Measurements from ENCODE around the gene SPTA1.

Gene SPTA1

GRCh38 chr1:158686111-158687009 is at the start of gene SPTA1:
Gene SPTA1, minus strand, starts transcription at chr1:158686715. Its CDS starts 198 bp downstream, at chr1:158686517.
- Histone ChIP-seq H3K27me3 (ENCODE audit: control insufficient read depth, insufficient read depth, low read length) (no peaks in the 10 kb centered on the region), H3K4me1 (ENCODE audit: control insufficient read depth, insufficient read depth, low read length) (no peaks in the 10 kb centered on the region), H3K9me3 (ENCODE audit: control insufficient read depth, insufficient read depth, low read length) (no peaks in the 10 kb centered on the region), H3K9ac (ENCODE audit: low read depth, low read length) (no peak within 1 kb of the TSS), H3K27ac (ENCODE audit: low read depth, low read length) (no peak within 1 kb of the TSS), H3K4me3 (ENCODE audit: low read depth, low read length) (no peak within 1 kb of the TSS), H3K36me3 (ENCODE audit: control insufficient read depth, insufficient read depth, low read length) (no peaks in the 10 kb centered on the region)

DNA sequence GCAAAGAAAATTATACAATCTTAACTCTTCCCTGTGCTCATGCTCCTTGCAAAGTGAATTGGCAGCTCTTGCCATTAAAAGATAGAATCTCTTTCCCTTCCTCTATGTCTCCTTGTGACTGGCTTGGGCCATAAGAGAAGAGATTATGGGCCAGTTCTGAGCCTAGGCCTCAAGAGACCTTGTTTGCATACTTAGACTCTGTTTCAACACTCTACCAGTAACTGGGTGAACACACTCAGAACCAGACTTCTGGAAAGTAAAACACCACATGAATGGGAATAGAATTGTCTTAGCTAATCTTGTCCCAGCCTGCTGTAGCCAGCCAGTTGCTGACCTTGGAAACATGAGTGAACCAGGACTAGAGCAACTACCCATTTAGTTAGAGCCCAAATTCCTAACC is 49.3 kb upstream of the SPTA1 start:
- H3K9ac ChIP-seq (ENCODE audit: low read depth, low read length) = no peak overlapping the region
- no peaks in the 10 kb centered on the region for H3K36me3 ChIP-seq (ENCODE audit: control insufficient read depth, insufficient read depth, low read length)
- no peak overlapping the region for H3K27ac ChIP-seq (ENCODE audit: low read depth, low read length)
- H3K9me3 ChIP-seq (ENCODE audit: control insufficient read depth, insufficient read depth, low read length) = no peaks in the 10 kb centered on the region
- H3K27me3 ChIP-seq (ENCODE audit: control insufficient read depth, insufficient read depth, low read length) = no peaks in the 10 kb centered on the region
- no peak overlapping the region for H3K4me3 ChIP-seq (ENCODE audit: low read depth, low read length)
- no peaks in the 10 kb centered on the region for H3K4me1 ChIP-seq (ENCODE audit: control insufficient read depth, insufficient read depth, low read length)

DNA sequence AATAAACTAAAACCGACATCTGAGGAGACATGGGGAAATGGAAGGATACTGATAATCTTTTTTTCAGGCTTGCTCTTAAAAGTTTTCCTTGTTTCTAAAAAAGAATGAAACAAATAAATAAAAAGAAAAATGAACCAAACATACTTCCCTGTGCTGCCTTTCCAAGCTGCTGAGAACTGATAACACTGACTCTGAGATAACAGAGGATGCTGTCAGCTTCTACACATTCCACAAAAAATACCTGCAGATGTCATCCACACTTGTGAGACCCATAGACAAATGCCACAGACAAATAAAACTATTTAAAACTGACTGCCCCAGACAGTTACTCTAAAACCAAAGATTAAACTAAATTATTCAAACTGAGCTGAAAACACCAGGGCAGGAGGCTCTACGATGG is 46.0 kb upstream of the SPTA1 start:
- Histone ChIP-seq H3K36me3 (ENCODE audit: control insufficient read depth, insufficient read depth, low read length) (no peaks in the 10 kb centered on the region), H3K9me3 (ENCODE audit: control insufficient read depth, insufficient read depth, low read length) (no peaks in the 10 kb centered on the region), H3K27me3 (ENCODE audit: control insufficient read depth, insufficient read depth, low read length) (no peaks in the 10 kb centered on the region), H3K27ac (ENCODE audit: low read depth, low read length) (no peak overlapping the region), H3K4me1 (ENCODE audit: control insufficient read depth, insufficient read depth, low read length) (no peaks in the 10 kb centered on the region), H3K4me3 (ENCODE audit: low read depth, low read length) (no peak overlapping the region), H3K9ac (ENCODE audit: low read depth, low read length) (no peak overlapping the region)

DNA sequence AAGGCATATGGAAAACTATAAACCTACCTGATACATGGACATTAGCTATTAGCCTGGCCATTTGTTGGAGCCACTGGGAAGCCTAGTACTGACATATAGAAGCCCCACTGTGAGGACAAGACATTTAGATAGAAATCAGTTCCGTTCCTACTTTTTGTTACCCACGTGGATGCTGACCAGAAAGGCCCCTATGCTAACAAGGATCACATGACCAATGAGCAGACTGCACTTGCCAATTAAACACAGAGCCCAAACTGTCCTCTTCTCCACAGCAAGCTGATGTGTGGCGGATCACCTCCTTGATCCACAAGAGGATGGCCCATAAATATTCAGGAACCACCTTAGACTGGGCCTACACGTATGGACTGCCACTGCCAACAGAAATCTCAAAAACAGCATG is 45.2 kb upstream of the SPTA1 start:
- H3K27me3 ChIP-seq (ENCODE audit: control insufficient read depth, insufficient read depth, low read length) = no peaks in the 10 kb centered on the region
- H3K27ac ChIP-seq (ENCODE audit: low read depth, low read length) = no peak overlapping the region
- H3K9me3 ChIP-seq (ENCODE audit: control insufficient read depth, insufficient read depth, low read length) = no peaks in the 10 kb centered on the region
- H3K36me3 ChIP-seq (ENCODE audit: control insufficient read depth, insufficient read depth, low read length) = no peaks in the 10 kb centered on the region
- no peak overlapping the region for H3K4me3 ChIP-seq (ENCODE audit: low read depth, low read length)
- no peak overlapping the region for H3K9ac ChIP-seq (ENCODE audit: low read depth, low read length)
- no peaks in the 10 kb centered on the region for H3K4me1 ChIP-seq (ENCODE audit: control insufficient read depth, insufficient read depth, low read length)

- H3K4me3 ChIP-seq (ENCODE audit: low read depth, low read length) = no peak overlapping the region
- no peak overlapping the region for H3K9ac ChIP-seq (ENCODE audit: low read depth, low read length)
- no peaks in the 10 kb centered on the region for H3K9me3 ChIP-seq (ENCODE audit: control insufficient read depth, insufficient read depth, low read length)
- no peak overlapping the region for H3K27ac ChIP-seq (ENCODE audit: low read depth, low read length)
- H3K27me3 ChIP-seq (ENCODE audit: control insufficient read depth, insufficient read depth, low read length) = no peaks in the 10 kb centered on the region
- H3K36me3 ChIP-seq (ENCODE audit: control insufficient read depth, insufficient read depth, low read length) = no peaks in the 10 kb centered on the region
- H3K4me1 ChIP-seq (ENCODE audit: control insufficient read depth, insufficient read depth, low read length) = no peaks in the 10 kb centered on the region
Measured at GRCh38 chr1:158730453-158730852, 43.9 kb upstream of the SPTA1 start.

DNA sequence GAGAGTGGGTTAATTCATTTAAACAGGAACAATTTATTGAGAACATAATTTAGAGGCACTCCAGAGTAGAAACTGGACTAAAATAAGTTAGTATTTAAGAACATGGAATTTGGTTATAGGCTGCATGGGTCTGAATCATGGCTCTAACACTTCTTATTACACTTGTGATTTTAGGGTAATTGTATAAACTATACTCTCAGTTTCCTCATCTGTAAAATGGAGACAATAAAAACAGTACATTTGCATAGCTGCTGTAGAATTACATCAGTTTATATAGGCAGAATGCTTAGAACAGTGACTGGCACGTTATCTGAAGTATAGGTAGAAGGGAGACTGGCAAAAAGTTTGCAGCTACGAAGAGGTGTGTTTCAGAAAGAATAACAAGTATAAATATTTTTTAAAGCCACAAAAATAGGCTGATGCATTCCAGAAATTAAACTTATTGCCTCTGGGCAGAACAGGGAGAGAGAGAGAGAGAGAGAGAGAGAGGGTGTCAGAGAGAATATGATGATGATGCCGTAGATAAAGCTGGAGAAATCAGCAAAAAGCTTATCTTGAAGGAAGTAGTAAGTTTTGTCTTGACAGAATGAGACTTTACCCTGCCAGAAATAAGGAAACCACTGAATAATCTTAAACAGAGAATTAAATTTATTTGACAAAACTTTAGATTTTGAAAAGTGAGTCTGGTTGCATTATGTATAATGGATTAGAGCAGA is 42.2 kb upstream of the SPTA1 start:
- Histone ChIP-seq H3K4me1 (ENCODE audit: control insufficient read depth, insufficient read depth, low read length) (no peaks in the 10 kb centered on the region), H3K4me3 (ENCODE audit: low read depth, low read length) (no peak overlapping the region), H3K36me3 (ENCODE audit: control insufficient read depth, insufficient read depth, low read length) (no peaks in the 10 kb centered on the region), H3K27ac (ENCODE audit: low read depth, low read length) (no peak overlapping the region), H3K9ac (ENCODE audit: low read depth, low read length) (no peak overlapping the region), H3K9me3 (ENCODE audit: control insufficient read depth, insufficient read depth, low read length) (no peaks in the 10 kb centered on the region), H3K27me3 (ENCODE audit: control insufficient read depth, insufficient read depth, low read length) (no peaks in the 10 kb centered on the region)

GRCh38 chr1:158724442-158724841 is 37.9 kb upstream of the SPTA1 start:
- Histone ChIP-seq H3K4me1 (ENCODE audit: control insufficient read depth, insufficient read depth, low read length) (no peaks in the 10 kb centered on the region), H3K9me3 (ENCODE audit: control insufficient read depth, insufficient read depth, low read length) (no peaks in the 10 kb centered on the region), H3K9ac (ENCODE audit: low read depth, low read length) (no peak overlapping the region), H3K27me3 (ENCODE audit: control insufficient read depth, insufficient read depth, low read length) (no peaks in the 10 kb centered on the region), H3K27ac (ENCODE audit: low read depth, low read length) (no peak overlapping the region), H3K4me3 (ENCODE audit: low read depth, low read length) (no peak overlapping the region), H3K36me3 (ENCODE audit: control insufficient read depth, insufficient read depth, low read length) (no peaks in the 10 kb centered on the region)

GRCh38 chr1:158720620-158721019 is 34.1 kb upstream of the SPTA1 start, which contains the start of gene OR6K3:
Gene OR6K3, minus strand, starts transcription at chr1:158720720. Its CDS starts 2,605 bp downstream, at chr1:158718115.
- Histone ChIP-seq H3K4me3 (ENCODE audit: low read depth, low read length) (no peak within 1 kb of the TSS), H3K9ac (ENCODE audit: low read depth, low read length) (no peak within 1 kb of the TSS), H3K27ac (ENCODE audit: low read depth, low read length) (no peak within 1 kb of the TSS), H3K36me3 (ENCODE audit: control insufficient read depth, insufficient read depth, low read length) (no peaks in the 10 kb centered on the region), H3K27me3 (ENCODE audit: control insufficient read depth, insufficient read depth, low read length) (no peaks in the 10 kb centered on the region), H3K4me1 (ENCODE audit: control insufficient read depth, insufficient read depth, low read length) (no peaks in the 10 kb centered on the region), H3K9me3 (ENCODE audit: control insufficient read depth, insufficient read depth, low read length) (no peaks in the 10 kb centered on the region)

DNA sequence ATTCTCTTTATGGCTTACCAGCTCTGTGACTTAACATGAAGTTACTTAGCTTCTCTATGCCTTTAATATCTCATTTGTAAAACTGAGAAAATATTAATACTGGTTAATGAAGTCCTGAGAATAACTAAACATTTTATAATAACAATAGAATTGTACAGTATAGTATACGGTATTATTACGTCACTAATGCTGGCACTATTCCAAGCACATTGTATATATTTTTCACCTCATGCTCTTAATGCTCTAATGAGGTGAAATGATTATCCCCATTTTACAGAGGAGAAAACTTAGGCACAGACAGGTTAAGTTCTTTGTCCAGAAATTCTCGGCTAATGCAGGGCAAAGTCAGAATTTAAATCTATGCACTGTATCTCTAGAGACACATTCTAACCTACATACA is 33.1 kb upstream of the SPTA1 start:
- no peaks in the 10 kb centered on the region for H3K9me3 ChIP-seq (ENCODE audit: control insufficient read depth, insufficient read depth, low read length)
- no peaks in the 10 kb centered on the region for H3K36me3 ChIP-seq (ENCODE audit: control insufficient read depth, insufficient read depth, low read length)
- no peak overlapping the region for H3K4me3 ChIP-seq (ENCODE audit: low read depth, low read length)
- H3K27me3 ChIP-seq (ENCODE audit: control insufficient read depth, insufficient read depth, low read length) = no peaks in the 10 kb centered on the region
- no peaks in the 10 kb centered on the region for H3K4me1 ChIP-seq (ENCODE audit: control insufficient read depth, insufficient read depth, low read length)
- H3K9ac ChIP-seq (ENCODE audit: low read depth, low read length) = no peak overlapping the region
- no peak overlapping the region for H3K27ac ChIP-seq (ENCODE audit: low read depth, low read length)

- Histone ChIP-seq H3K9ac (ENCODE audit: low read depth, low read length) (no peak overlapping the region), H3K4me3 (ENCODE audit: low read depth, low read length) (no peak overlapping the region), H3K27me3 (ENCODE audit: control insufficient read depth, insufficient read depth, low read length) (no peaks in the 10 kb centered on the region), H3K27ac (ENCODE audit: low read depth, low read length) (no peak overlapping the region), H3K9me3 (ENCODE audit: control insufficient read depth, insufficient read depth, low read length) (no peaks in the 10 kb centered on the region), H3K36me3 (ENCODE audit: control insufficient read depth, insufficient read depth, low read length) (no peaks in the 10 kb centered on the region), H3K4me1 (ENCODE audit: control insufficient read depth, insufficient read depth, low read length) (no peaks in the 10 kb centered on the region)
Measured at GRCh38 chr1:158717344-158717743, 30.8 kb upstream of the SPTA1 start.

DNA sequence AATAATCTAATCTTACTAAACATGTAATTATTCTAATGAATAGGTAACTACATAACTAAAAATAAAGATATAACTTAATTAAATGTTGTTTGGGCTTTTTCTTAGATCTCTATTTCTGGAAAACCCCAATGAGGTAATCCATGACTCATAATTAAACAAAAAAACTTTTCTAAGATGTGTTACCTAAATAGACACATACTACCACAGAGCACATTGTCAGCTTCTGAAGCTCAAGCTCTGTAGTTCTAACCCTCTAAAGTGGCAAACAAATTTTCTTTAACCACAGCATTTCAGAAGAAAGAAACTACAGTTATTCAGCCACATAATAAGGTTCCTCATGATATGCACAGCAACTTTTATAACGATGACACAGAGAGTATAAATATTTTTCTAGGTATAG is 29.8 kb upstream of the SPTA1 start:
- H3K27ac ChIP-seq (ENCODE audit: low read depth, low read length) = no peak overlapping the region
- H3K4me3 ChIP-seq (ENCODE audit: low read depth, low read length) = no peak overlapping the region
- H3K9ac ChIP-seq (ENCODE audit: low read depth, low read length) = no peak overlapping the region
- H3K9me3 ChIP-seq (ENCODE audit: control insufficient read depth, insufficient read depth, low read length) = no peaks in the 10 kb centered on the region
- H3K27me3 ChIP-seq (ENCODE audit: control insufficient read depth, insufficient read depth, low read length) = no peaks in the 10 kb centered on the region
- H3K4me1 ChIP-seq (ENCODE audit: control insufficient read depth, insufficient read depth, low read length) = no peaks in the 10 kb centered on the region
- no peaks in the 10 kb centered on the region for H3K36me3 ChIP-seq (ENCODE audit: control insufficient read depth, insufficient read depth, low read length)

All from HUES48 (cell line).